OCI-LY1 (cell line): ENCODE results near the gene IFNAR2.

Source experiments
- CTCF ChIP-seq: fragments of 200-600 bp; sonication (generic), shearing (Covaris generic); IDR thresholded peaks from 2 replicates; pipeline ENCODE4 v1.5.1; 2017; ENCODE audit warnings: mild to moderate bottlenecking, antibody characterized with exemption, low read length, moderate library complexity, mixed read lengths
- EZH2 ChIP-seq: fragments of 200-600 bp; sonication (generic), shearing (Covaris generic); IDR thresholded peaks from 2 replicates; pipeline ENCODE4 v1.8.0; 2017; ENCODE audit warnings: borderline replicate concordance, mixed run types, mild to moderate bottlenecking, antibody characterized with exemption, low read length, moderate library complexity, mixed read lengths

- no peak for TF ChIP-seq CTCF
- TF ChIP-seq EZH2, result no peak
These were observed 25.7 kb downstream of the IFNAR2 start for GRCh38 chr21:33255404-33255803.
